Testis (tissue), 2 donors: ENCODE results near the gene ADAMTS18.

ENCODE experiments used
- CTCF ChIP-seq, 3 experiments: fragments of 450-650 bp in 2 of 3; fragments of 200-600 bp in 1 of 3; sonication (generic) in 1 of 3; IDR thresholded peaks; one replicate each; pipeline ENCODE4 v1.5.1; 2016 to 2019; ENCODE audit warnings: antibody characterized with exemption in 3 of 3, mild to moderate bottlenecking in 2 of 3, moderate library complexity in 1 of 3
- POLR2A ChIP-seq: fragments of 450-650 bp; IDR thresholded peaks from one replicate; pipeline ENCODE4 v1.6.1; 2017; ENCODE audit warnings: antibody characterized with exemption, mild to moderate bottlenecking, moderate library complexity

- TF ChIP-seq CTCF (IDR thresholded peaks at IDR 0.05) (no peak), POLR2A (no peak)
These were observed 135.4 kb downstream of the ADAMTS18 start for GRCh38 chr16:77299395-77299794.
